Activated CD4-positive, CD25-positive, alpha-beta regulatory T cell treated with anti-CD3 and anti-CD28 coated beads, Interleukin-2, amount 50 U/mL, for 24 hours (primary cell): Measurements from ENCODE around the gene APOBEC3C.
A peak's percentile ranks its signal among the peaks of the same experiment; 100 is the strongest.
"Not testable (repeated sequence)": the region's sequence is repeated elsewhere in the genome, so short reads cannot be mapped to it uniquely, and the experiment has no call there.

Experiments
- ATAC-seq, 2 donors: fragments of 150-1000 bp; cut with Tn5 transposase; one replicate each; pipeline ENCODE4 v1.10.0; 2021; ENCODE audit warnings: mild to moderate bottlenecking in 1 of 2, moderate library complexity in 1 of 2

The APOBEC3C gene

DNA sequence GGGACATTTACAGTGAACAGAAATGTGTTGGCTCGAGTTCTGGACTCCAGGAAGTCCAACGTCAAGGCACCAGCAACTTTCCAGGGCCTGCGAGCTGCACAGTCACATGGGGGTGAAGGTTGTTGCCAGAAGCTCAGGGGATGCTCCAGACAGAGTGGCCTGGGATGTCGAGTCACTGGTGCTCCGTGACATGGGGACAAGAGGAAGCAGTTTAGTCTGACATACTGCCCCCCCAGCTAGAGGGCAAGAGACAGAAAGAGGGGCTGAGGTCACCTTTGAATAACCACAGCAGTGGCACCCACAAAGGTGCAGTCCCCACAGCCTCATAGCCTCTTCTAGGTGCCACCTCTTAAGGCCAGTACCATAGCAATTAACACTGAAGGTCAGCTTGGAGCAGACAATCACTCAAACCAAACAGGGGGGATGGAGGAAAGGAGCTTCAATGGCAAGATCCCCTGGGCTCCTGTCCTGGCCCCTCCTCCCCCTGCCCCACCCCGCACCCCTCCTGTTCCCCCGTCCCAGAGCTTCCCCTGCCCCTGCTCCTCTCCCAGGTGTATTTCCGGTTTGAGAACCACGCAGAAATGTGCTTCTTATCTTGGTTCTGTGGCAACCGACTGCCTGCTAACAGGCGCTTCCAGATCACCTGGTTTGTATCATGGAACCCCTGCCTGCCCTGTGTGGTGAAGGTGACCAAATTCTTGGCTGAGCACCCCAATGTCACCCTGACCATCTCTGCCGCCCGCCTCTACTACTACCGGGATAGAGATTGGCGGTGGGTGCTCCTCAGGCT lies 10.7 kb downstream of the APOBEC3C start:
- no peak for ATAC-seq

DNA sequence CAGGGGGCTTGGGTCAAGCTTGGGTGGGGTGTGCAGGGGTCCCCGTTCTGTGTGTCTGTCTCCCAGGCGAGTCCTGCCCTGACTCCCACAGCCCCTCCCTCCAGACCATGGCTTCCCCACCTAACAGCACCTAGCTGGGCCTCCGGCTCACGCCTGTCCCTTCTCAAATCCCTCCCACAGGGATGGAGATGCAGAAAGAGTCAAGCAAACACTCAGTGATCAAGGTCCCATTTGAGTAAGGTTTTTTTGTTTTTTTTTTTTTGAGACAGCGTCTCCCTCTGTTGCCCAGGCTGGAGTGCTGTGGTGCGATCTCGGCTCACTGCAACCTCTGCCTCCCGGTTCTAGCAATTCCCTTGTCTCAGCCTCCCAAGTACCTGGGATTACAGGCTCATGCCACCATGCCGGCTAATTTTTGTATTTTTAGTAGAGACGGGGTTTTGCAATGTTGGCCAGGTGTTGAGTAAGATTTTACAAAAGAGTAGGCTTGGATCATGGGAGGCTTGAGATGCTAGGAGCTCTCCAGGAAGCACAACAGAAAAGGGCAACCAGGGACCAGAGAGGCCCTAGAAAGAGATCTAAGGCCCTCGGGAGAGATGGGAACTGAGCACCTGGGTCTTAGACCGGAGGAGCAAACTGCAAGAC lies 12.6 kb downstream of the APOBEC3C start:
- ATAC-seq: no peak

DNA sequence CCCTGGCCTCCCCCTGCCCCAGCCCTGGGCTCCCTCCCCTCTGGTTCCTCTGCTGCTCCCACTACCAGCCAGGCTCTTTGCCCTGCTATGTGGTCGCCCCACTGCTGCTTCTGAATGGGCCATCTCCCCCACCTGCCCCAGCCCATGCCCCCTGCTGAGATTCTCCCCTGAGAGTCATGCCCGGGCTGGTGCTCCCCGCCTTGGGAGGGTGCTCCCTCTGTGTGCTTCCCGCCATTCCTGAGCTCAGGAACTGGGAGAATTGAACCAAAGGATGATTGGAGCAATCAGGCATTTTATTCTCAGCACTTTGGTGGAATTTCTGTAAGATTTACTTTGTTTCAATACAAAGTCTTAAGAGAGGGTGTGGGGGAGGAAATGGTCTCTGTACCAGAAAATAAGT lies 13.7 kb downstream of the APOBEC3C start:
- ATAC-seq: no peak

DNA sequence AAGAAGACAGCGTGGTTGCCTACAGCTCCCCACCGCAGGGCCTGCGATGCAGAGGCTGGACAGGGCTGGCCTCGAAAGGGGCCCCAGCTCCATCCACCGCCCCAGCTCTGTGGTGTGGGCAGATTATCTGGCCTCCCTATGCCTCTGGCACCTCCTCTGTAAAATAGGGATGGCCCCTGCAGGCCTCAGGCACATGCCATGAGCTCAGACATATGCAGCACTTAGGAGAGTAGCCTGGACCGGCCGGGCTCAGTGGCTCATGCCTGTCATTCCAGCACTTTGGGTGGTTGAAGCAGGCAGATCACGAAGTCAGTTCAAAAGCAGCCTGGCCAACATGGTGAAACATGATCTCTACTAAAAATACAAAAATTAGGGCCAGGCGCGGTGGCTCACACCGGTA lies 14.2 kb downstream of the APOBEC3C start:
- no peak for ATAC-seq

DNA sequence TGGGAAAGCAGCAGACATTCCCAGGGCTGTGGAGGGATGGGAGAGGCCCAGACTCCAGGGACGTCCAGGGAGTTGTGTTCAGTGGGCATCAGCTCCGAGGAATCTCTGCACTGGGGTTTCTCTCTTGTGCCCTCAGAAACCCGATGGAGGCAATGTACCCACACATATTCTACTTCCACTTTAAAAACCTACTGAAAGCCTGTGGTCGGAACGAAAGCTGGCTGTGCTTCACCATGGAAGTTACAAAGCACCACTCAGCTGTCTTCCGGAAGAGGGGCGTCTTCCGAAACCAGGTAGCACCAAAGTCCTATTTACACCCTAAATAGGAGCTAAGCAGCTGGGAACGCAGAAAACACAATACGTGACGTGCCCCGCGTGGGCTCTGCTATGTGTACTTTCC lies 15.2 kb downstream of the APOBEC3C start:
- no peak for ATAC-seq

DNA sequence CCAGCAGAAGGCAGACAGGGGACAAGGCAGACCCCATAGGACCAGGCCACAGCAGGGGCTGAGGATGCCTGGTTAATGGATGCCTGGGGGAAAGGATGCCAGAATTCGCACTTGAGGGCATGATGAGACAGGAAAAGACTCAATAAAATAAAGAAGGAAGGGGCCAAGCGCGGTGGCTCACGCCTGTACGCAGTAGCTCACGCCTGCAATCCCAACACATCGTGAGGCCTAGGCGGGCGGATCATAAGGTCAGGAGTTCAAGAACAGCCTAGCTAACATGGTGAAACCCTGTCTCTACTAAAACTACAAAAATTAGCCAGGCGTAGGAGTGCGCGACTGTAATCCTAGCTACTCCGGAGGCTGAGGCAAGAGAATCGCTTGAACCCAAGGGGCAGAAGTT lies 16.6 kb downstream of the APOBEC3C start:
- no peak for ATAC-seq

DNA sequence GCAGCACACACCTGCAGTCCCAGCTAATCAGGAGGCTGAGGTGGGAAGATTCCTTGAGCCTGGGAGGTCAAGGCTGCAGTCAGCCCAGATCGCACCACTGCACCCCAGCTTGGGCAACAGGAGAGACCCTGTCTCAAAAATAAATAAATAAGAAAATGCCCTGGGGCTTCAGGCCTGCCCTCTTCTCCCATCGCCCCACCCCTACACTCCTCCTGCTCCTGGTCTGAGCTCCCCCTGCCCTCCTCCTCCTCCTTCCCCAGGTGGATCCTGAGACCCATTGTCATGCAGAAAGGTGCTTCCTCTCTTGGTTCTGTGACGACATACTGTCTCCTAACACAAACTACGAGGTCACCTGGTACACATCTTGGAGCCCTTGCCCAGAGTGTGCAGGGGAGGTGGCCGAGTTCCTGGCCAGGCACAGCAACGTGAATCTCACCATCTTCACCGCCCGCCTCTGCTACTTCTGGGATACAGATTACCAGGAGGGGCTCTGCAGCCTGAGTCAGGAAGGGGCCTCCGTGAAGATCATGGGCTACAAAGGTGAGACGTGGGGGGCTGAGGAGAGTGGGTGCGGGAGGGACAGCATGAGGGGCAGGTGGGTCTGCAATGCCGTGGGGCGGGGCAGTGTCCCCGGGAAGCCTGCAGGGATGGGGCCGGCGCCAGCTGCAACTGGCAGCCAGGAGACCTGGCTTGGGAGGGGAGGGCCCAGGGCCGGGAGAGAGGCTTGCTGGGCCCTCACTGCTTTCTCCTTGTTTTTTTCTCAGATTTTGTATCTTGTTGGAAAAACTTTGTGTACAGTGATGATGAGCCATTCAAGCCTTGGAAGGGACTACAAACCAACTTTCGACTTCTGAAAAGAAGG lies 17.6 kb downstream of the APOBEC3C start:
- not testable (repeated sequence) for ATAC-seq

DNA sequence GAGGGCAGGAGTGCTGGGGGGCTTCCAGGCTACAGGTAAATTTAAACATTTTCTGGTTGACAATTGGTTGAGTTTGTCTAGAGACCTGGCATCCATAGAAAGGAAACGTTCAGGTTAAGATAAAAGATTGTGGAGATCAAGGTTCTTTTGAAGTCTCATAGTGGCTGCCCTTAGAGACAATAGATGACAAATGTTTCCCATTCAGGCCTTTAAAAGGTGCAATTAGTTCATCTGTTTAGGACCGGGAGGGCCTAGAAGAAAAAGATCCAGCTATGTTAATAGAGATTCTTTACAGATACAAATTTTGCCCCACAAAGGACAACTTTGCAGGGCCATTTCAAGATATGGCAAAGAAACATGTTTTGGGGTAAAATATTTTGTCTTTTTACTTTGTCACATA lies 23.0 kb downstream of the APOBEC3C start:
- ATAC-seq: not testable (repeated sequence)

DNA sequence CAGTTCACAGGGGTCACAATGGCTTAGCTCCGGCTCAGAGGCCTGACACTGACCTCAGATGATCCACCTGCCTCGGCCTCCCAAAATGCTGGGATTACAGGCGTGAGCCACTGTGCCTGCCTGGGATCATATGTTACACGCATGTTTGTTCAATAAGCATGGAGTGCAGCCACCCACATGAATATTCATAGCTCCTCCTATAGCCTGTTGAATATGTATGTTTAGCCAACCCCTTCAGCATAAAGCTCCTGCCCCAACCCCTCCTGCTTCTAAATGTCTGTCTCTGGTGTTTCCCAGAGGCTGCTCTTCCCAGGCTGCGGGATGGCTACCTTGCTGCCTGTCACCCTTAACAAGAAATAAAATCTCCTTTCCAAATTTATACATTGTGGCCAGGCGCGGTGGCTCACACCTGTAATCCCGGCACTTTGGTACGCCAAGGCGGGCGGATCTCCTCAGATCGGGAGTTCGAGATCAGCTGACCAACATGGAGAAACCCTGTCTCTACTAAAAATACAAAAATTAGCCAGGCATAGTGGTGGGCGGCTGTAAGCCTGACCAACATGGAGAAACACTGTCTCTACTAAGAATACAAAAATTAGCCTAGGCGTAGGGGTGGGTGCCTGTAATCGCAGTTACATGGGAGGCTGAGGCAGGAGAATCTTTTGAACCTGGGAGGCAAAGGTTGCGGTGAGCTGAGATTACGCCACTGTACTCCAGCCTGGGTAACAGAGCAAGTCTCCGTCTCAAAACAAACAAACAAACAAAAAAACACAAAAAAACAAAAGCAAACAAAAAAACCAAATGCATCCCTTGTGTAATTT lies 25.5 kb downstream of the APOBEC3C start:
- no peak for ATAC-seq

DNA sequence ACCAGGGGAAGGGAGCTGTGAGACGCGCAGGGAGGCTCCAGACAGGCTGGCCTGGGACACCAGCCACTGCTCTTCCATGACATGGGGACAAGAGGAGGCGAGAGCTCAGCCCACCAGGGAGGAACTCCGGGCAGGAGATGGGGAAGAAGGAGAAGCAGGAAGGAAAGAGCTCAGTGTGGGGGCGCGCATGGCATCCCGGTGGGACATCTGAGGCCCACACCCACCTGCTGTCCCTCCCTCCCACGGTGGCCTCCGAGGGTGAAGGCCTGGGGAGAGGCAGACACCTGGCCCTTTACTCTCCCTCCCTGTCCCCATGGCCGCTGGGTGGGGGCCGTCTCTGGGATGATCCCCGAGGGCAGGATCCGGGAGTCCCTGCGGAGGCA lies 26.1 kb downstream of the APOBEC3C start:
- not testable (repeated sequence) for ATAC-seq

DNA sequence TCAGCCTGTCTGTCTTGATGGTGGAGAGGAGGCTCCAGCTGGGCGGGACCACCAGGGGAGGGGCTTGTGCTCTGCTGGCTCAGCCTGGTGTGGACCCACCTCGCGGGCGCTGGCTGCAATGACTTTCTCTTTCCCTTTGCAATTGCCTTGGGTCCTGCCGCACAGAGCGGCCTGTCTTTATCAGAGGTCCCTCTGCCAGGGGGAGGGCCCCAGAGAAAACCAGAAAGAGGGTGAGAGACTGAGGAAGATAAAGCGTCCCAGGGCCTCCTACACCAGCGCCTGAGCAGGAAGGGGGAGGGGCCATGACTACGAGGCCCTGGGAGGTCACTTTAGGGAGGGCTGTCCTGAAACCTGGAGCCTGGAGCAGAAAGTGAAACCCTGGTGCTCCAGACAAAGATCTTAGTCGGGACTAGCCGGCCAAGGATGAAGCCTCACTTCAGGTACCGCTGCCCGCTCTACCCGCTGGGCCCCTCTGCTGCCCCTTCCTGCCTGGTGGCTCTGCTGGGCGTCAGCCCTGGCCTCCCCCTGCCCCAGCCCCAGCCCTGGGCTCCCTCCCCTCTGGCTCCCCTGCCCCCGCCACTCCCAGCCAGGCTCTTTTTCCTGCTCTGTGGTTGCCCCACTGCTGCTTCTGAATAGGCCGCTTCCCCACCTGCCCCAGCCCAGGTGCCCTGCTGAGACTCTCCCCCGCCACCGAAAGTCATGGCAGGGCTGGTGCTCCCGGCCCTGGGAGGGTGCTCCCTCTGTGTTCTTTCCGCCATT lies 26.7 kb downstream of the APOBEC3C start, which contains the start of gene APOBEC3F:
APOBEC3F (plus strand) TSS at position 327 of the 759 bp plus-strand sequence; CDS start at position 424, 97 bp downstream.
- peak; percentile 93 to 95 for ATAC-seq

DNA sequence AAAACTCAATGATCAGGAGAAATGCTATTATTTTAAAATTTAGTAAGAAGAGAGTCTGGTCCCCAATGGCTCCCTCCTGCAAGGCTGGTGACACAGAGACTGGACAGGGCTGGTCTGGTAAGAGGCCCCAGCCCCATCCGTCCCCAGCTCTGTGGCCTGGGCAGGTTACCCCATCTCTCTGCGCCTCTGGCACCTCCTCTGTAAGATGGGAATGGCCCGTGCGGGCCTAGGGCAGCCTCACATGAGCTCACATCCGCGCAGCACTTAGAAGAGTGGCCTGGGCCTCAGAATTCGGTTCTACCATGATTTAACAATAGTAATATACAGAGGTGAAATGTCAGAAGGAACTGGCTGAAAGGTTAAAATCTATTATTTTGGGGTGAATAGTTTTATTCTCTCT lies 27.9 kb downstream of the APOBEC3C start:
- no peak for ATAC-seq

DNA sequence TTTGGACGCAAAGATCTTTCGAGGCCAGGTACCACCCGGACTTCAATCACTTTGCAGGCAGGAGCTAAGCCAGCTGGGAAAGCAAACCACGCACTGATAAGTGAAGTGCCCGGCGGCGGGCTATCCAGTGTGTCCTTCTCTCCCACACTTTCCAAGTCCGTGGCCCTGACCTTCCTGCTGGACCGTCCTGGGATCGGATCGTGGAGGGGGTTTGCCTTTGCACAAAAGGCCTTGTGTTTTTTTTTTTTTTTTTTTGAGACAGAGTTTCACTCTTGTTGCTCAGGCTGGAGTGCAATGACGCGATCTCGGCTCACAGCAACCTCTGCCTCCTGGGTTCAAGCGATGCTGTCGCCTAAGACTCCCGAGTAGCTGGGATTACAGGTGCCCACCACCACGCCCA lies 29.0 kb downstream of the APOBEC3C start:
- not testable (repeated sequence) for ATAC-seq

DNA sequence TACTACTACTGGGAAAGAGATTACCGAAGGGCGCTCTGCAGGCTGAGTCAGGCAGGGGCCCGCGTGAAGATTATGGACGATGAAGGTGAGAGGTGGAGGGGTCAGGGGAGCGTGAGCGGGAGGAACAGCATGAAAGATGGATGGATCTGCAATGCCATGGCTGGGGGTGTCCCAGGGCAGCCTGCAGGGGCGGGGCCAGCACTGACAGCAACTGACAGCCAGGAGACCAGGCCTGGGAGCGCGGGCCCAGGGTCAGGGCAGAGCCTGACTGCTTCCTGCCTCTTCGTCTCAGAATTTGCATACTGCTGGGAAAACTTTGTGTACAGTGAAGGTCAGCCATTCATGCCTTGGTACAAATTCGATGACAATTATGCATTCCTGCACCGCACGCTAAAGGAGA lies 31.1 kb downstream of the APOBEC3C start:
- ATAC-seq: not testable (repeated sequence)

DNA sequence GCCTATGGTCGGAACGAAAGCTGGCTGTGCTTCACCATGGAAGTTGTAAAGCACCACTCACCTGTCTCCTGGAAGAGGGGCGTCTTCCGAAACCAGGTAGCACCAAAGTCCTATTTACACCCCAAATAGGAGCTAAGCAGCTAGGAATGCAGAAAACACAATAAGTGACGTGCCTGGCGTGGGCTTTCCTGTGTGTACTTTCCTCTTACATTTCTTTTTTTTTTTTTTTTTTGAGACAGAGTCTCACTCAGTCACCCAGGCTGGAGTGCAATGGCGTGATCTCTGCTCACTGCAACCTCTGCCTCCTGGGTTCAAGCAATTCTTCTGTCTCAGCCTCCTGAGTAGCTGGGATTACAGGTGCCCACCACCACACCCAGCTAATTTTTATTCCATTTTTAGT lies 35.4 kb downstream of the APOBEC3C start:
- ATAC-seq: not testable (repeated sequence)

DNA sequence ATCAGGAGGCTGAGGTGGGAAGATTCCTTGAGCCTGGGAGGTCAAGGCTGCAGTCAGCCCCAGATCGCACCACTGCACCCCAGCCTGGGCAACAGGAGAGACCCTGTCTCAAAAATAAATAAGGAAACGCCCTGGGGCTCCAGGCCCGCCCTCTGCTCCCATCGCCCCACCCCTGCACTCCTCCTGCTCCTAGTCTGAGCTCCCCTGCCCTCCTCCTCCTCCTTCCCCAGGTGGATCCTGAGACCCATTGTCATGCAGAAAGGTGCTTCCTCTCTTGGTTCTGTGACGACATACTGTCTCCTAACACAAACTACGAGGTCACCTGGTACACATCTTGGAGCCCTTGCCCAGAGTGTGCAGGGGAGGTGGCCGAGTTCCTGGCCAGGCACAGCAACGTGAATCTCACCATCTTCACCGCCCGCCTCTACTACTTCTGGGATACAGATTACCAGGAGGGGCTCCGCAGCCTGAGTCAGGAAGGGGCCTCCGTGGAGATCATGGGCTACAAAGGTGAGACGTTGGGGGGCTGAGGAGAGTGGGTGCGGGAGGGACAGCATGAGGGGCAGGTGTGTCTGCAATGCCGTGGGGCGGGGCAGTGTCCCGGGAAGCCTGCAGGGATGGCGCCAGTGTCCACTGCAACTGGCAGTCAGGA lies 37.9 kb downstream of the APOBEC3C start:
- ATAC-seq: not testable (repeated sequence)

DNA sequence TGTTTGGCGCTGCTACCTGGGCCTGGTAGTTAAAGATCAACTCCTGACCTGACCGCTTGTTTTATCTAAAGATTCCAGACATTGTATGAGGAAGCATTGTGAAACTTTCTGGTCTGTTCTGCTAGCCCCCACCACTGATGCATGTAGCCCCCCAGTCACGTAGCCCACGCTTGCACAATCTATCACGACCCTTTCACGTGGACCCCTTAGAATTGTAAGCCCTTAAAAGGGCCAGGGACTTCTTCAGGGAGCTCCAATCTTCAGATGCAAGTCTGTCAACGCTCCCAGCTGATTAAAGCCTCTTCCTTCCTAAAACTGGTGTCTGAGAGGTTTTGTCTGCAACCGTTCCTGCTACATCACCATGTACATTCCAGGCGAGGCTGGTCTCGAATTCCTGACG lies 41.6 kb downstream of the APOBEC3C start:
- ATAC-seq: no peak

DNA sequence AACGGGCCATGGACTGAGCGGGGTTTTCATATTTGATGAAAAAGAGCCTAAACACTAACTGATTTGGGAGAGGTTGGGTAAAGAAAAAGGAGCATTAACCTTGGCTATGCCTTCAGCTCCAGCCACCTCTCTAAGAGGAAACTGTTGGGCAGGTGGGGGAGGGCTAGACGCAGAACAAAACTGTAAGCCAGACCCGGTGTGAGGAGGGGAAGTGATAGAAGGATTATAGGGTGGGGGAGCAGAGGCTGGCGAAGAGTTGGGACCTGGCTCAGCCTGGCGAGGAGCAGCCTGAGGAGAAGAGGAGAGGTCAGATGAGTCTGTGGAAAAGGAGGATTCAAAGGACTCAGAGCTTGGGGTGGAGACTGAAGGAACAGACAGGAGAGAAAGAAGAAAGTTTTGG lies 47.2 kb downstream of the APOBEC3C start:
- ATAC-seq: not testable (repeated sequence)

DNA sequence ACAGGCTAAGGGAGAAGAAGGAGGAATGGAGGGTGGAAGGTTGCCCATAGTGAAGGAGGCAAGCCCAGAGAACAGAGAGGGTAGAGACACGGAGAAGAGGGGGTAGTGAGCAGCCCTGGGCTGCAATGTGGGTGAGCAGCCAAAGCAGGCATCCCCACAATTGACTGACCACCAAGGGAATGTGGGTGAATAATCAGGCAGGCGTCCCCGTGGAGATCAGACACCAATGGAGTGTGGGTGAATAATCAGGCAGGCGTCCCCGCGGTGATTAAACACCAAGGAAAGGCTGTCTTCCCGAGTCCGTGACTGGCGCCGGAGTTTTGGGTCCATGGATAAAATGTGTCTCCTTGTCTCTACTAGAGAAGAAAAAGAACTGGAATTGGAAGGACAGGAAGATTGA lies 47.9 kb downstream of the APOBEC3C start:
- not testable (repeated sequence) for ATAC-seq

DNA sequence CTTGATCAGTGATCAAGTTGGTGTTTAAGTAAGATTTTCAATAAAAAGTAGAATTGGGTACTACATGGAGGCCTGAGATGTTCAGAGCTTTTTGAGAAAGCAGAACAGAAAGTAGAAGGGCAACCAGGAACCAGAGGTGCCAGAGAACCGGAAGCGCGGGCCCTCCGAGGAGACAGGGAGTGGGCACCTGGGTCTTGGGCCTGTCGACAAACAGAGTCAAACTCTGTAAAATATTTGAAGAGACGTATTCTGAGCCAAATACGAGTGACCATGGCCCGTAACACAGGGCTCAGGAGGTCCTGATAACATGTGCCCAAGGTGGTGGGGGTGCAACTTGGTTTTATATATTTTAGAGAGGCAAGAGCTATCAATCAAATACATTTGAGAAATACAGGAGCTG lies 49.8 kb downstream of the APOBEC3C start:
- ATAC-seq: not testable (repeated sequence)
